ENCODE measurements around the gene L3MBTL4. TPM values are rescaled to one million over a fixed set of nuclear protein-coding genes. Genes with fewer than 3 reads are reported as not detected.
"Not testable (repeated sequence)": the region's sequence is repeated elsewhere in the genome, so short reads cannot be mapped to it uniquely, and the experiment has no call there.

Gene L3MBTL4
- total RNA-seq, 1 experiment from 2014 or later = 0.87 TPM

DNA sequence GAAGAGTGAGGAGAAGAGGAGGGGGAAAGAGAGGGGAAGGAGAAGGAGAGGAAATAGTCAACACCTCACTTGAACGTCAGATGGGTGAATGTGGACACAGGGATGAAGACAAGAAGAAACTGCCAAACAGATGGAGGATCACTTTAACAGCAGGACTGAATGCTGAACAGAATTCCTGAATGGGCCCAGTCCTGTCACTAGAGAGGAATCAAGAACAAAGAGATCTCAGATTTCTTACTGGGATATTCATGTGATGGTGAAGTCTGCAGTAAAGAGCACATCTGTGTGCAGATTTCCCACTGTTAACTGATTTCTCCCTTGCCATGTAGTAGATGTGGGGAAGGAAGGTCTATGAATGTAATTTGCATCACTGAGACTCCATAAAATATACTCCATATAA, 135.4 kb downstream of the L3MBTL4 start:
- Histone ChIP-seq H3K36me3 (ENCODE audit: control insufficient read depth, insufficient read depth, low read length) (no peaks in the 10 kb centered on the region), H3K27ac (ENCODE audit: low read length) (no peak overlapping the region), H3K4me1 (ENCODE audit: control insufficient read depth, insufficient read depth, low read length) (no peaks in the 10 kb centered on the region), H3K9me3 (ENCODE audit: control insufficient read depth, insufficient read depth, low read depth, low read length) (no peaks in the 10 kb centered on the region), H3K27me3 (ENCODE audit: control insufficient read depth, insufficient read depth, low read length) (no peaks in the 10 kb centered on the region), H3K4me3 (ENCODE audit: low read depth in 2 of 2, low read length in 2 of 2) (no peak overlapping the region)
- intact Hi-C loops (cut with micrococcal nuclease; ENCODE audit: unreplicated experiment) = no loop called here
- ChIA-PET POLR2A (no interaction called here), CTCF (no interaction called here)
- no peak for ATAC-seq
- DNase-seq (ENCODE audit: low read depth, low spot score) = no peak
- no TSS peak for BruUV-seq (replicated peaks)
- in situ Hi-C loops (cut with HindIII; ENCODE audit: low pct_unique_long_range_greater_than_20kb, low sequenced_read_pairs) = no loop called here
- TF ChIP-seq SIN3A (IDR thresholded peaks at IDR 0.05; ENCODE audit: borderline replicate concordance, insufficient read depth, low read depth, low read length) (no peak), POLR2AphosphoS5 (IDR thresholded peaks at IDR 0.05; ENCODE audit: low read depth, low read length) (no peak), TCF7L2 (IDR thresholded peaks at IDR 0.05; ENCODE audit: low read depth, low read length) (no peak)
- TF ChIP-seq, protein P1, sequence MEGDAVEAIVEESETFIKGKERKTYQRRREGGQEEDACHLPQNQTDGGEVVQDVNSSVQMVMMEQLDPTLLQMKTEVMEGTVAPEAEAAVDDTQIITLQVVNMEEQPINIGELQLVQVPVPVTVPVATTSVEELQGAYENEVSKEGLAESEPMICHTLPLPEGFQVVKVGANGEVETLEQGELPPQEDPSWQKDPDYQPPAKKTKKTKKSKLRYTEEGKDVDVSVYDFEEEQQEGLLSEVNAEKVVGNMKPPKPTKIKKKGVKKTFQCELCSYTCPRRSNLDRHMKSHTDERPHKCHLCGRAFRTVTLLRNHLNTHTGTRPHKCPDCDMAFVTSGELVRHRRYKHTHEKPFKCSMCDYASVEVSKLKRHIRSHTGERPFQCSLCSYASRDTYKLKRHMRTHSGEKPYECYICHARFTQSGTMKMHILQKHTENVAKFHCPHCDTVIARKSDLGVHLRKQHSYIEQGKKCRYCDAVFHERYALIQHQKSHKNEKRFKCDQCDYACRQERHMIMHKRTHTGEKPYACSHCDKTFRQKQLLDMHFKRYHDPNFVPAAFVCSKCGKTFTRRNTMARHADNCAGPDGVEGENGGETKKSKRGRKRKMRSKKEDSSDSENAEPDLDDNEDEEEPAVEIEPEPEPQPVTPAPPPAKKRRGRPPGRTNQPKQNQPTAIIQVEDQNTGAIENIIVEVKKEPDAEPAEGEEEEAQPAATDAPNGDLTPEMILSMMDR (IDR thresholded peaks at IDR 0.05) = no peak
- TF ChIP-seq, protein P2, sequence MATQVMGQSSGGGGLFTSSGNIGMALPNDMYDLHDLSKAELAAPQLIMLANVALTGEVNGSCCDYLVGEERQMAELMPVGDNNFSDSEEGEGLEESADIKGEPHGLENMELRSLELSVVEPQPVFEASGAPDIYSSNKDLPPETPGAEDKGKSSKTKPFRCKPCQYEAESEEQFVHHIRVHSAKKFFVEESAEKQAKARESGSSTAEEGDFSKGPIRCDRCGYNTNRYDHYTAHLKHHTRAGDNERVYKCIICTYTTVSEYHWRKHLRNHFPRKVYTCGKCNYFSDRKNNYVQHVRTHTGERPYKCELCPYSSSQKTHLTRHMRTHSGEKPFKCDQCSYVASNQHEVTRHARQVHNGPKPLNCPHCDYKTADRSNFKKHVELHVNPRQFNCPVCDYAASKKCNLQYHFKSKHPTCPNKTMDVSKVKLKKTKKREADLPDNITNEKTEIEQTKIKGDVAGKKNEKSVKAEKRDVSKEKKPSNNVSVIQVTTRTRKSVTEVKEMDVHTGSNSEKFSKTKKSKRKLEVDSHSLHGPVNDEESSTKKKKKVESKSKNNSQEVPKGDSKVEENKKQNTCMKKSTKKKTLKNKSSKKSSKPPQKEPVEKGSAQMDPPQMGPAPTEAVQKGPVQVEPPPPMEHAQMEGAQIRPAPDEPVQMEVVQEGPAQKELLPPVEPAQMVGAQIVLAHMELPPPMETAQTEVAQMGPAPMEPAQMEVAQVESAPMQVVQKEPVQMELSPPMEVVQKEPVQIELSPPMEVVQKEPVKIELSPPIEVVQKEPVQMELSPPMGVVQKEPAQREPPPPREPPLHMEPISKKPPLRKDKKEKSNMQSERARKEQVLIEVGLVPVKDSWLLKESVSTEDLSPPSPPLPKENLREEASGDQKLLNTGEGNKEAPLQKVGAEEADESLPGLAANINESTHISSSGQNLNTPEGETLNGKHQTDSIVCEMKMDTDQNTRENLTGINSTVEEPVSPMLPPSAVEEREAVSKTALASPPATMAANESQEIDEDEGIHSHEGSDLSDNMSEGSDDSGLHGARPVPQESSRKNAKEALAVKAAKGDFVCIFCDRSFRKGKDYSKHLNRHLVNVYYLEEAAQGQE (IDR thresholded peaks at IDR 0.05; ENCODE audit: insufficient read depth in 1 of 2, low read depth in 2 of 2, low read length in 1 of 2) = no peak

DNA sequence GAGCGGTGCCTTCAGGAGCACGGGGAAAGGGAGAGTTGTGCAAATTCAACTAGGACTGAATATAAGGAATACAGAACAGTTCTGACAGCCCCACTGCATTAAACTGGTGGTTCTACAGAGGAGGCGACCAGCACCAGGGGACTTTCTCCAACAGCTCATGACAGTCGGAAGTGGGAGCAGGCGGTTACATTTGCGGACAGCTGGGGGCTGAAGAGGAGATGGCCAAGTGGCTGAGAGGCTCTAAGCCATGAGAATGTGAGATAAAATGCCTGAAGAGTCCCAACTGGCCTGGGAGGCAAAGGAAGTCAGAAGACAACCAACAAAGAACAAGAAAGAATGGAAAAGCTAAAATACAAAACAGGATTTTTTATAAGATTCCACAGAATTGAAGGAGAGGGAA, 141.3 kb downstream of the L3MBTL4 start:
- H3K27ac ChIP-seq (ENCODE audit: low read length) = no peak overlapping the region
- ATAC-seq (no peak), DNase-seq (ENCODE audit: low read depth, low spot score) (no peak)
- TF ChIP-seq, protein P1 (IDR thresholded peaks at IDR 0.05) = no peak
- TF ChIP-seq, protein P2 (IDR thresholded peaks at IDR 0.05; ENCODE audit: insufficient read depth in 1 of 2, low read depth in 2 of 2, low read length in 1 of 2) = no peak
- TF ChIP-seq TCF7L2 (IDR thresholded peaks at IDR 0.05; ENCODE audit: low read depth, low read length) = no peak
- TF ChIP-seq POLR2AphosphoS5 (IDR thresholded peaks at IDR 0.05; ENCODE audit: low read depth, low read length) = no peak
- TF ChIP-seq SIN3A (IDR thresholded peaks at IDR 0.05; ENCODE audit: borderline replicate concordance, insufficient read depth, low read depth, low read length) = no peak
- BruUV-seq (replicated peaks) = no TSS peak
- intact Hi-C loops (cut with micrococcal nuclease; ENCODE audit: unreplicated experiment) (no loop called here), in situ Hi-C loops (cut with HindIII; ENCODE audit: low pct_unique_long_range_greater_than_20kb, low sequenced_read_pairs) (no loop called here)
- no peaks in the 10 kb centered on the region for H3K36me3 ChIP-seq (ENCODE audit: control insufficient read depth, insufficient read depth, low read length)
- POLR2A ChIA-PET = no interaction called here
- no peak overlapping the region for H3K4me3 ChIP-seq (ENCODE audit: low read depth in 2 of 2, low read length in 2 of 2)
- no peaks in the 10 kb centered on the region for H3K27me3 ChIP-seq (ENCODE audit: control insufficient read depth, insufficient read depth, low read length)
- CTCF ChIA-PET = no interaction called here
- no peaks in the 10 kb centered on the region for H3K9me3 ChIP-seq (ENCODE audit: control insufficient read depth, insufficient read depth, low read depth, low read length)
- no peaks in the 10 kb centered on the region for H3K4me1 ChIP-seq (ENCODE audit: control insufficient read depth, insufficient read depth, low read length)

DNA sequence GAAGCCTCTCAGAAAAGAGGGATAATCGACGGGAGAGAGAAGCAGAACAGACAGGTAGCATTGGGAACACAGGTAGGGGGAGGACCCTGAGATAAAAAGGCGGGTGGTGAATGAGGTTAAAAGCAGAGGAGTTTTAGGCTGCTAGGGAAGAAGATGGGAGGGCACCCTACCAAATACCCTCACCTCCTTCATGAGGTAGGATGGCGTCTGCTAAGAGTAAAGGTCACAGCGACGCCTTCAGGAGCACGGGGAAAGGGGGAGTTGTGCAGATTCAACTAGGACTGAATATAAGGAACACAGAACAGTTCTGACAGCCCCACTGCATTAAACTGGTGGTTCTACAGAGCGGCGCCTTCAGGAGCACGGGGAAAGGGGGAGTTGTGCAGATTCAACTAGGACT, 142.6 kb downstream of the L3MBTL4 start:
- in situ Hi-C loops (cut with HindIII; ENCODE audit: low pct_unique_long_range_greater_than_20kb, low sequenced_read_pairs); ATAC-seq; BruUV-seq (replicated peaks); POLR2A ChIA-PET; CTCF ChIA-PET; H3K27me3 ChIP-seq (ENCODE audit: control insufficient read depth, insufficient read depth, low read length); DNase-seq (ENCODE audit: low read depth, low spot score); H3K4me1 ChIP-seq (ENCODE audit: control insufficient read depth, insufficient read depth, low read length); H3K36me3 ChIP-seq (ENCODE audit: control insufficient read depth, insufficient read depth, low read length); H3K27ac ChIP-seq (ENCODE audit: low read length); intact Hi-C loops (cut with micrococcal nuclease; ENCODE audit: unreplicated experiment); H3K9me3 ChIP-seq (ENCODE audit: control insufficient read depth, insufficient read depth, low read depth, low read length); H3K4me3 ChIP-seq (ENCODE audit: low read depth in 2 of 2, low read length in 2 of 2): not testable (repeated sequence)

Data from Panc1 (cell line).